Astrocyte (in vitro differentiated cells and primary cell): ENCODE results near the gene ZNF892. TPM values are rescaled to one million over a fixed set of nuclear protein-coding genes. Genes with fewer than 3 reads are reported as not detected.

ENCODE experiments used
- DNase-seq: peaks from one replicate; pipeline ENCODE4 v3.0.0-alpha.2; 2010; ENCODE audit warnings: low read depth
- FAIRE-seq: peaks from 2 replicates; lab custom pipeline; 2011; peaks lifted over from hg19 to GRCh38; lab: Jason Lieb, UNC
- H2AFZ ChIP-seq: 2 replicates; pipeline ENCODE4 v1.6.0; 2012; ENCODE audit warnings: low read depth, low read length, inconsistent platforms
- H3K27ac ChIP-seq: 2 replicates; pipeline ENCODE4 v1.5.1; 2011; ENCODE audit warnings: low read depth, low read length, inconsistent platforms
- H3K27me3 ChIP-seq: 2 replicates; pipeline ENCODE4 v1.6.0; 2011; ENCODE audit warnings: low read length, inconsistent platforms; ENCODE audit not compliant: insufficient read depth
- H3K36me3 ChIP-seq: 2 replicates; pipeline ENCODE4 v1.5.1; 2011; ENCODE audit warnings: low read length, inconsistent platforms; ENCODE audit not compliant: insufficient read depth
- H3K4me1 ChIP-seq: 2 replicates; pipeline ENCODE4 v1.5.1; 2011; ENCODE audit warnings: low read length, inconsistent platforms; ENCODE audit not compliant: insufficient read depth
- H3K4me2 ChIP-seq: 2 replicates; pipeline ENCODE4 v1.6.0; 2012; ENCODE audit warnings: low read length, inconsistent platforms
- H3K4me3 ChIP-seq: 2 replicates; pipeline ENCODE4 v1.5.1; 2011; ENCODE audit warnings: low read depth, mild to moderate bottlenecking, low read length, inconsistent platforms; ENCODE audit not compliant: insufficient read depth
- H3K79me2 ChIP-seq: 2 replicates; pipeline ENCODE4 v1.6.0; 2012; ENCODE audit warnings: mild to moderate bottlenecking, low read length, inconsistent platforms; ENCODE audit not compliant: insufficient read depth
- H3K9ac ChIP-seq: 2 replicates; pipeline ENCODE4 v1.6.0; 2012; ENCODE audit warnings: mild to moderate bottlenecking, low read length, inconsistent platforms
- H3K9me3 ChIP-seq: 2 replicates; pipeline ENCODE4 v1.5.1; 2012; ENCODE audit warnings: low read depth, mild to moderate bottlenecking, low read length, inconsistent platforms; ENCODE audit not compliant: insufficient read depth
- H4K20me1 ChIP-seq: 2 replicates; pipeline ENCODE4 v1.6.0; 2012; ENCODE audit warnings: low read length, inconsistent platforms; ENCODE audit not compliant: insufficient read depth
- H3K27ac Mint-ChIP-seq: one replicate; pipeline ENCODE4 v1.8.0; 2021; ENCODE audit warnings: mild to moderate bottlenecking, mixed read lengths; ENCODE audit not compliant: unreplicated experiment
- H3K27me3 Mint-ChIP-seq: one replicate; pipeline ENCODE4 v1.8.0; 2021; ENCODE audit warnings: low read depth, mixed read lengths; ENCODE audit not compliant: unreplicated experiment
- H3K36me3 Mint-ChIP-seq: one replicate; pipeline ENCODE4 v1.8.0; 2021; ENCODE audit warnings: low read depth, mixed read lengths; ENCODE audit not compliant: unreplicated experiment
- H3K4me1 Mint-ChIP-seq: one replicate; pipeline ENCODE4 v1.8.0; 2021; ENCODE audit warnings: low read depth, mixed read lengths; ENCODE audit not compliant: unreplicated experiment
- H3K4me3 Mint-ChIP-seq: one replicate; pipeline ENCODE4 v1.8.0; 2021; ENCODE audit warnings: mild to moderate bottlenecking, moderate library complexity, mixed read lengths; ENCODE audit not compliant: unreplicated experiment
- H3K9me3 Mint-ChIP-seq: one replicate; pipeline ENCODE4 v1.8.0; 2021; ENCODE audit warnings: mild to moderate bottlenecking, mixed read lengths; ENCODE audit not compliant: unreplicated experiment
- CTCF ChIP-seq: IDR thresholded peaks from 2 replicates; pipeline ENCODE4 v1.5.1; 2011; ENCODE audit warnings: low read depth, mild to moderate bottlenecking, inconsistent platforms, low read length, moderate library complexity; ENCODE audit not compliant: insufficient read depth
- EZH2 ChIP-seq: IDR thresholded peaks from 2 replicates; pipeline ENCODE4 v1.6.1; 2012; ENCODE audit warnings: mild to moderate bottlenecking, low read length, inconsistent platforms; ENCODE audit not compliant: insufficient read depth
- total RNA-seq: library from RNA; stranded (reverse); gene quantifications from 2 replicates; pipeline ENCODE4 v1.2.1, GENCODE V29; 2021

Gene ZNF892
- total RNA-seq, 1 donor from 2014 or later, result 4.8 TPM

- H3K36me3 Mint-ChIP-seq, result peaks cover 2% of the 10 kb centered on the region
- no peaks in the 10 kb centered on the region for H3K27me3 Mint-ChIP-seq
- DNase-seq (no peak), FAIRE-seq (no peak)
- TF ChIP-seq CTCF (no peak), EZH2 (no peak)
- H3K36me3 ChIP-seq, result no peaks in the 10 kb centered on the region
- peak overlapping the region; percentile 87 for H3K4me3 ChIP-seq
- peaks cover 5% of the 10 kb centered on the region for H4K20me1 ChIP-seq
- peaks cover 4% of the 10 kb centered on the region for H3K4me1 ChIP-seq
- peak overlapping the region; percentile 97 for H3K4me3 Mint-ChIP-seq
- peak overlapping the region; percentile 99 for H3K27ac Mint-ChIP-seq
- H3K27ac ChIP-seq, result peak overlapping the region; percentile 98
- peaks cover 49% of the 10 kb centered on the region for H3K79me2 ChIP-seq
- H3K9me3 ChIP-seq, result no peaks in the 10 kb centered on the region
- H3K4me1 Mint-ChIP-seq, result peaks cover 10% of the 10 kb centered on the region
- peak overlapping the region; percentile 97 for H2AFZ ChIP-seq
- no peaks in the 10 kb centered on the region for H3K27me3 ChIP-seq
- peak overlapping the region; percentile 92 for H3K9ac ChIP-seq
- H3K4me2 ChIP-seq, result peak overlapping the region; percentile 93
- H3K9me3 Mint-ChIP-seq, result peaks cover 2% of the 10 kb centered on the region
Observed at GRCh38 chr2:95166065-95166763, 41.1 kb upstream of the ZNF892 start.

- Mint-ChIP-seq H3K27ac (no peak overlapping the region), H3K36me3 (peaks cover 7% of the 10 kb centered on the region), H3K4me1 (peaks cover 8% of the 10 kb centered on the region), H3K27me3 (no peaks in the 10 kb centered on the region), H3K4me3 (no peak overlapping the region), H3K9me3 (no peaks in the 10 kb centered on the region)
- no peak overlapping the region for H3K27ac ChIP-seq
- H3K79me2 ChIP-seq, result peaks cover 35% of the 10 kb centered on the region
- DNase-seq (no peak), FAIRE-seq (no peak)
- no peak overlapping the region for H3K4me2 ChIP-seq
- H3K27me3 ChIP-seq, result no peaks in the 10 kb centered on the region
- no peak overlapping the region for H3K4me3 ChIP-seq
- H3K36me3 ChIP-seq, result no peaks in the 10 kb centered on the region
- peaks cover 5% of the 10 kb centered on the region for H4K20me1 ChIP-seq
- TF ChIP-seq CTCF, result no peak
- no peak for TF ChIP-seq EZH2
- H3K4me1 ChIP-seq, result no peaks in the 10 kb centered on the region
- no peak overlapping the region for H3K9ac ChIP-seq
- H2AFZ ChIP-seq, result no peak overlapping the region
- H3K9me3 ChIP-seq, result no peaks in the 10 kb centered on the region
Observed at GRCh38 chr2:95171902-95172301, 35.4 kb upstream of the ZNF892 start.

- Histone ChIP-seq H3K9me3 (no peaks in the 10 kb centered on the region), H4K20me1 (no peaks in the 10 kb centered on the region), H3K27me3 (no peaks in the 10 kb centered on the region), H3K4me3 (no peak overlapping the region), H2AFZ (no peak overlapping the region), H3K36me3 (no peaks in the 10 kb centered on the region), H3K79me2 (peaks cover 22% of the 10 kb centered on the region), H3K27ac (no peak overlapping the region), H3K4me2 (no peak overlapping the region), H3K4me1 (no peaks in the 10 kb centered on the region), H3K9ac (no peak overlapping the region)
- peaks cover 4% of the 10 kb centered on the region for H3K9me3 Mint-ChIP-seq
- no peak overlapping the region for H3K27ac Mint-ChIP-seq
- TF ChIP-seq CTCF (no peak), EZH2 (no peak)
- DNase-seq (no peak), FAIRE-seq (no peak)
- H3K36me3 Mint-ChIP-seq, result peaks cover 15% of the 10 kb centered on the region
- peaks cover 8% of the 10 kb centered on the region for H3K4me1 Mint-ChIP-seq
- H3K27me3 Mint-ChIP-seq, result no peaks in the 10 kb centered on the region
- no peak overlapping the region for H3K4me3 Mint-ChIP-seq
Observed at GRCh38 chr2:95174031-95174542, 33.2 kb upstream of the ZNF892 start.
